Heart left ventricle (tissue), 13 donors: ENCODE data around the gene SCG5.

Source experiments
- POLR2A ChIP-seq, 2 donors: fragments of 450-650 bp; IDR thresholded peaks; one replicate each; pipeline ENCODE4 v1.6.1; 2017; ENCODE audit warnings: antibody characterized with exemption in 2 of 2, mild to moderate bottlenecking in 2 of 2, moderate library complexity in 2 of 2
- TF ChIP-seq, protein P1 (sequence below), 12 donors: fragments of 200-600 bp; sonication (generic) in 4 of 12; IDR thresholded peaks; one replicate each; pipeline versions ENCODE4 v1.5.0 to v1.8.0; 2018 to 2022; ENCODE audit warnings: antibody characterized with exemption in 12 of 12, mild to moderate bottlenecking in 5 of 12
- donor health status: ischemic (EF 13 %, LVEDD 7.1; RV severe dilation, severe dysfunction).
- donor health status: DM: no; HTN: yes; CAD: no.
- donor health status: DM: no; HTN: no; CAD: no.
- donor health status: ischemic (EF 25% LVEDD 6.9; RV normal size, moderate dysfunction).
- donor health status: ischemic (EF 25% LVEDD 5.7; RV mildly dilated, moderate dysfunction).
- donor health status: ischemic (EF 35%, LVEDD 5.7; RV mildly dilated, moderate dysfunction).
- donor health status: nonischemic (EF 11% LVEDD 7.7; RV severe dilation, severe dysfunction).
- donor health status: DM: yes; HTN: yes; CAD: no.
- donor health status: PGD.
- donor health status: ischemic (EF 29% LVEDD 5.4; RV normal size, mild dysfunction).
- donor health status: nonischemic (EF 23%, LVEDD 6.1; RV moderate dilation, normal function).

DNA sequence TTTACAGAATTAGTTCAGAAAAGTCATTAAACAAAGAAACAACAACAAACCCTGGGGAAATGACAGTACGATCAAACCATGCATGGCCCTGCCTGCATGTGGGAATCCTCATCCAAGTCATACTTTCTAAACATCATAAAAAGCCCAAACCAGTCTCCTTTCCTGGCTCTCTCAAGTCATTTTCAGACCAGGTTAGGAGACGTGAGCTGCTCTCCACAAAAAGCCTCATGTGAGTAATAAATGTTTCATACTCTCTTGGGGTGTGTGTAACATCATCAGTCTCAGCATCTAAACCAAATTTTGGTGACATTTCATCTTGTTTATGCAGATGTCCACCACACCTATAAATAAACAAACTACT, 95.2 kb downstream of the SCG5 start:
- TF ChIP-seq, protein P1, sequence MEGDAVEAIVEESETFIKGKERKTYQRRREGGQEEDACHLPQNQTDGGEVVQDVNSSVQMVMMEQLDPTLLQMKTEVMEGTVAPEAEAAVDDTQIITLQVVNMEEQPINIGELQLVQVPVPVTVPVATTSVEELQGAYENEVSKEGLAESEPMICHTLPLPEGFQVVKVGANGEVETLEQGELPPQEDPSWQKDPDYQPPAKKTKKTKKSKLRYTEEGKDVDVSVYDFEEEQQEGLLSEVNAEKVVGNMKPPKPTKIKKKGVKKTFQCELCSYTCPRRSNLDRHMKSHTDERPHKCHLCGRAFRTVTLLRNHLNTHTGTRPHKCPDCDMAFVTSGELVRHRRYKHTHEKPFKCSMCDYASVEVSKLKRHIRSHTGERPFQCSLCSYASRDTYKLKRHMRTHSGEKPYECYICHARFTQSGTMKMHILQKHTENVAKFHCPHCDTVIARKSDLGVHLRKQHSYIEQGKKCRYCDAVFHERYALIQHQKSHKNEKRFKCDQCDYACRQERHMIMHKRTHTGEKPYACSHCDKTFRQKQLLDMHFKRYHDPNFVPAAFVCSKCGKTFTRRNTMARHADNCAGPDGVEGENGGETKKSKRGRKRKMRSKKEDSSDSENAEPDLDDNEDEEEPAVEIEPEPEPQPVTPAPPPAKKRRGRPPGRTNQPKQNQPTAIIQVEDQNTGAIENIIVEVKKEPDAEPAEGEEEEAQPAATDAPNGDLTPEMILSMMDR (IDR thresholded peaks at IDR 0.05) = no peak
- no peak for TF ChIP-seq POLR2A (IDR thresholded peaks at IDR 0.05)
